Activated T-helper 1 cell treated with Interleukin-2 at 50 U/mL for 16 hours (primary cell): ENCODE results near the gene IPP.
"Not testable (repeated sequence)": the region's sequence is repeated elsewhere in the genome, so short reads cannot be mapped to it uniquely, and the experiment has no call there.

ENCODE experiments used
- DNase-seq: peaks from one replicate; pipeline ENCODE4 v3.0.0-alpha.2; 2020; ENCODE audit warnings: low read depth

IPP gene

DNA sequence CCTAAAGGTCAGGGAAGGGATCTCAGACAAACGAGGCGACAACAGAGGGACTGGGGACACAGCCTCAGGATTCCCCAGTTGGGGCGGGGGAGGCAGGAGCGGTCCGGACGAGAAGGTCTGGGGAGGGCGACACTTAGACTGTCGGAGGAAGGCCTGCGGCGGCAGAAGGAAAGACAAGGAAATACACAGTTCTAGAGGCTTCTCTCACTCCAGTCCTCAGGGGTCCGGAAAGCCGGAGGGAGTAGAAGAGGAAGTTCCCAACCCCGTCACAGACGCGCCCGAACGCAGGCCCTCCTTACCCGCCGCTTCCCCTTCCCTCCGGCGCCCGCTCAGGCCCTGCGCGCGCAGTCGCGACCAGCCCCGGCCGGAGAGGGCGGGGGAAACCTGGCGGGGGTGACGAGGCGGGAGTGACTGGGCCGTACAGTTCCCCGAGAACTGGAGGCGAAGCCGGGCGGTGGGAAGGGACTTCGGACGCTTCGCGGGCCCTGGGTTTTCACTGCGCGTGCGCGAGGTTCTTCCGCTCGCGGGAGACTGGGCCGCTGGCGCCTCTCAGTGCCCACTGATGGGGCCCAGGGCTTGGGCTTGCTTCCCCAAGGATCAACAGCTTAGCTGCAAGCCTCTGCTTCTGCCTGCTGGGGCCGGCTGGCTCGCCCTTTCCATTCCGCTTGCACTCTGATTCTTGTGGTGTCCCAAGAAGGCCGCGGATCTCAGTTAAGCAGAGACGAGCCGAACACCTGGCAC, at the start of gene IPP:
TSS of gene IPP (minus strand) at position 356 of the 741 bp plus-strand sequence. CDS start 4,242 bp downstream, outside the sequence.
- DNase-seq: peak; percentile 84

DNA sequence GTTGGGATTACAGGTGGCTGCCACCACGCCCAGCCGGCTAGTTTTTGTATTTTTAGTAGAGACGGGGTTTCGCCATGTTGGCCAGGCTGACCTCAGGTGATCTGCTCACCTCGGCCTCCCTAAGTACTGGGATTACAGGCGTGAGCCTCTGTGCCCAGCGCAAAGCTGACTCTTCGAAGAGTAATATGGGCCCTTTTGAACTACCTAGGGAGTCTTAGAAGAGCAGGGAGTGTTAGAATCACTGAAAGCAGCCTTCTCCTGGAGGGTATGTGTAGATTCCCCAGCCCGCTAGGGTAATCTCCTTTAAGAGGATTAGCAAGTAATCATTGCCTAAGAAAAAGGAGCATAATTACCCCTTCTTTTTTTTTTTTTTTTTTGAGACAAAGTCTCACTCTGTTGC, 46.5 kb upstream of the IPP start:
- DNase-seq: no peak

DNA sequence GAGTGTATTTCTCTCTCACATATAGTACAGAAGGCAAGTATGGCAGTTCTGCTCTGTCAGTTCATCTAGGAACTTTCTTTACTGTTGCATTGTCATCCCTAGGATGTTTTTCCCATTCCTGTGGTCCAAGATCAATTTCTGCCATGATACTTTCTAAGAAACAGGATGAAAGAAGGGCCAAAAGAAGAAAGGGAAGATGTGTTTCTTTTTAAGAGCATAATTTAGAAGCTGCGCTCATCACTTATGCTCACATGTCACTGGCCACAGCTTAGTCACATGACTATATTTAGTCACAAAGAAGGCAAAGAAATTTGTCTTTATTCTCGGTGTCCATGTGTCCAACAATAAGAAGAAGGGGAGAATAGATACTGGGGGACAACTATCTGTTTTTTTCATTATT, 45.9 kb upstream of the IPP start:
- DNase-seq: no peak

DNA sequence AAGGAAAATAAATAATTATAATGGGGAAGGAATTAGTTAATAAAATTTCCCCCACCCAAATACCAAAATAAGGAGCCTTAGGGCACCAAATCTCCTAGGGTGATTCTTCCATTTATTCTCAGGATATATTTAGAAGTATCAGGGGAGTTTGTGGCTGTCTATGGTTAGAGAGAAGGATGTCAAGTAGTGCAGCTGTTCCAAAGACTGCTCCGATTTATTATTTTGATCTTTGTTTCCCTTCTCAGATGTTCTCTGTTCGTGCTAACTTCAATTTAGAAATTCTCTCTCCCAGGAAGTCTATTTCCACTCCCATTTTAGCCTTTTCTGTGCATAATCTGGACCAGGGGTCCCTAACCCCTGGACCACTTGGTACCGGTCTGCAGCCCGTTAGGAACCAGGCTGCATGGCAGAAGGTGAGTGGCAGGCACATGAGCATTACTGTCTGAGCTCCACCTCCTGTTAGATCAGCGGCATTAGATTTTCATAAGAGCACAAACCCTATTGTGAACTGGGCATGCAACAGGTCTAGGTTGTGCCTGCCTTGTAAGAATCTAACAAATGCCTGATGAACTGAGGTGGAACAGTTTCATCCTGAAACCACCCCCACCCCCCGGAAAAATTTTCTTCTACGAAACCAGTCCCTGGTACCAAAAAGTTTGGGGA, 43.6 kb upstream of the IPP start:
- DNase-seq: no peak

DNA sequence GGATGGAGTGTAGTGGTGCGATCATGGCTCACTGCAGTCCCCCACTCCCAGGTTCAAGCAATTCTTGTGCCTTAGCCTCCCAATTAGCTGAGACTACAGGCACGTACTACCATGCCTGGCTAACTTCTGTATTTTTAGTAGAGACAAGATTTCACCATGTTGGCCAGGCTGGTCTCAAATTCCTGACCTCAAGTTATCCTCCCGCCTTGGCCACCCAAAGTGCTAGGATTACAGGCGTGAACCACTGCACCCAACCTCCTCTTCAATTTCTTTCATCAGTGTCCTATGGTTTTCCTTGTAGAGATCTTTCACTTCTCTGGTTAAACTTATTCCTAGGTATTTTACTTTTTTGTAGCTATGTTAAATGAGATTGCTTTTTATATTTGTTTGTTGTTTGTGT, 42.3 kb upstream of the IPP start:
- DNase-seq: no peak

DNA sequence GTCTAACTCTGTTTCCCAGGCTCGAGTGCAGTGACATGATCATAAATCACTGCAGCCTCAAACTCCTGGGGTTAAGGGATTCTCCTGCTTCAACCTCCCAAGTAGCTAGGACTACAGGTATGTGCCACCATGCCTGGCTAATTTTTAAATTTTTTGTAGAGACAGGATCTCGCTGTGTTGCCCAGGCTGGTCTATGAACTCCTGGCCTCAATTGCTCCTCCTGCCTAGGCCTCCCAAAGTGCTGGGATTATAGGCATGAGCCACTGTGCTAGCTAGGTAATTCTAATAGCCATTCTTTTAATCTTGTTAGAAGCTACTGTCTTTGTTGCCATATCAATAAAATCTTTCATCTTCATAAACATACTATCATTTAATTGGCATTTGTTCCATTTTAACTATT, 39.1 kb upstream of the IPP start:
- DNase-seq: no peak

DNA sequence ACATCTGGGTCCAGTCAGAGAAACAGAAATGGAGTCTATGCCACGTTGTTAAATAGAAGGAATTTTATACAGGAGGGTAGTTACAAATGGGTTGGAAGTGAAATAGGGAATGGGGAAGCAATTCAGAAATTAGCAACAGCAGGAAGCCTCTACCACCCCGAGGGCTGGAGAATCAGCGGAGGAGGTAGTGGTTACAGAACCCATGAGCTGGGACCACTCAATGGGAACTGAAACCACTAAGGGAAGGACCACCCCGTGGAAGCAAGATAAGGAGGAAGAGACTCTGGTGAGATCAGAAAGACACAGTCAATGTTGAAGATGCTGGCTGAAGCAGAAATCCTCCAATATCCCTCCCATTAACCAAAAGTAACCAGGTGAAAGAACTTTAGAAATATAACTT, 37.5 kb upstream of the IPP start:
- DNase-seq: no peak

DNA sequence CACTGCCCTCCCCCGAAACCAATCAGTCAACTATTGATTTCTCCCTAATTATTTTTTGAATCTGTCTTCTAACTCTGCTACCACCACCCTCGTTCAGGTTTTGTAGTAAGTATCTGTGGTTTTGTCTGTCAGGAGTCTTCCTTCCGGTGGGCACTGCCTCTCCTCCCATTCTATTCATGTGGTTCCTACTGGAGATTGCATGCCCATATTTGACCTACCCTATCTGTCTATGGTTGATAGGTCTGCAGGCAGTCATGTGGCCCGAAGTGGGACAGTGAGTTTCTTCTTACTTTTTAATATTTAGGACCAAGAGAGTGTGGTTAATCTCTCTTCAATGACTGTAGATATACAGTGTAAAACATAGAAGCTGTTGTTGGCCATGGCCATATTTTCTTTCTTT, 35.1 kb upstream of the IPP start:
- peak; percentile 10 for DNase-seq

DNA sequence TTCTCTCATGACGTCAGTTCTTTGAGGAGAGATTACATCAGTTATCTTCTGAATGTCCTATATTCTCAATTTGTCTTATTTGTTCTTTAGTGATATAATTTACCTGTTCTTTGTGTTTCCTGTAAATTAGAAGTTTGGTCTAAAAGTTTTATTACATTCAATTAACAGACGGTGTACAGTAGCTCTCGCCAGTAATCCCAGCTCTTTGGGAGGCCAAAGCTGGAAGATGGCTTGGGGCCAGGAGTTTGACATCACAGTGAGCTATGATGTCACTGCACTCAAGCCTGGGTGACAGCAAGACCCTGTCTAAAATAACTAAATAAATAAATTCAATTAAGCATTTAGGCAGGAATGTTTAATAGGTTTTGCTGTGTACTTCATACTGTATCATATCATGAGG, 25.3 kb upstream of the IPP start:
- no peak for DNase-seq

DNA sequence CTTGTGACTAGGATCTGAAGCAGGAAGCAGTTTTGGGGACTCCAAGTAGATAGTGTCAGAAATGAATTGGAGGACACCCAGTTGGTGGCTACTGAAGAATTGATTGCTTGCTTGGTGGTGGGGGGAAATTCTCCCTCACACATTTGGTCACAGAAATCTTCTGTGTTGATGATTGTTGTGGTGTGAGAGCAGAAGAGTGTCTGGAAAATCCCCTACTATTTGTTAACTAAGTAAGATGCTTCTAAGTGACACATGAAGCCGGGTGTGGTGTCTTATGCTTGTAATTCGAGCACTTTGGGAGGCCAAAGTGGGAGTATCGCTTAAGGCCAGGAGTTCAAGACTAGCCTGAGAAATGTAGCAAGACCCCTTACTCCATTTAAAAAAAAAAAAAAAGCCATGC, 22.5 kb upstream of the IPP start:
- no peak for DNase-seq

DNA sequence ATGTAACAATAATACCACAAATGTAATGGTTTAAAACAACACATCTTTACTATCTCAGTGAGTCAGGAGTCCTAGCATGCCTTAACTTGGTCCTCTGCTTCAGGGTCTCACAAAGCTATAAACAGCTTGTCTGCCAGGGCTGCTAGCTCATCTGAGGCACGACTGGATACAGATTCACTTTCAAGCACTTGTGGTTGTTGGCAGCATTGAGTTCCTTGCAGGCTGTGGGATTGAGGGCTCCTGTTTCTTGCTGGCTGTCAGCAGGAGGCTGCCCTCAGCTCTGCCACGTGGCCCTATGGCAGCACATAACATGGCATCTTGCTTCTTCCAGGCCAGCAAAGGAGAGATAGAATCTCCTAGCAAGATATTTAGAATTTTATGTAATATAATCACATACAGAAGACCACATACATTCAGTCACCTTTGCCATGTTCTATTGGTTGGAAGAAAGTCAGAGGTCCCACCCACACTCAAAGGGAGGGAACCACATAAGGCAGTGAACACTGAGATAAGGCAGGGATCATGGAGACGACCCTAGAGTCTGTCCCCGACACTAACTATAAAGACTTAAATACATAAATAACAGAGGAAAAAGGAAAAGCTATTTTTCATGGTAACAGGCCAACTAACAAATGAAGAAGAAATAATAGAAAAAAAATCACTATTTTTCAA, 18.9 kb upstream of the IPP start:
- no peak for DNase-seq

DNA sequence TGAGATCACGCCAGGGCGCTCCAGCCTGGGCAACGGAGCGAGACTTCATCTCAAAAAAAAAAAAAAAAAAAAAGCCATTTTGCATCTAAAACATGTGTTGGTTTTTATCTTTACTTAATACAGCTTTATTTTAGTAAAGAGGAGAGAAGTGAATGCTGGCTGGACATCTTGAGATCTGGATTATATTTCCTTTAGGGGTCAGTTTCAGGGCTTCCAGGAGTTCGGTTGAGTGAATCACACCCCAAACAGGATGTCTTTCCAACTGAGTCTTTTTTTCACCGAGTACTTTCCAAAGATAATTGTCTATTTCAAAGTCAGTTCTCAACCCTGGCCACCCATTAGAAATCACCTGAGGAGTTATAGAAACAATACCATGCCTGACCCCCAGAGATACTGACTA, 16.6 kb upstream of the IPP start:
- DNase-seq: no peak

DNA sequence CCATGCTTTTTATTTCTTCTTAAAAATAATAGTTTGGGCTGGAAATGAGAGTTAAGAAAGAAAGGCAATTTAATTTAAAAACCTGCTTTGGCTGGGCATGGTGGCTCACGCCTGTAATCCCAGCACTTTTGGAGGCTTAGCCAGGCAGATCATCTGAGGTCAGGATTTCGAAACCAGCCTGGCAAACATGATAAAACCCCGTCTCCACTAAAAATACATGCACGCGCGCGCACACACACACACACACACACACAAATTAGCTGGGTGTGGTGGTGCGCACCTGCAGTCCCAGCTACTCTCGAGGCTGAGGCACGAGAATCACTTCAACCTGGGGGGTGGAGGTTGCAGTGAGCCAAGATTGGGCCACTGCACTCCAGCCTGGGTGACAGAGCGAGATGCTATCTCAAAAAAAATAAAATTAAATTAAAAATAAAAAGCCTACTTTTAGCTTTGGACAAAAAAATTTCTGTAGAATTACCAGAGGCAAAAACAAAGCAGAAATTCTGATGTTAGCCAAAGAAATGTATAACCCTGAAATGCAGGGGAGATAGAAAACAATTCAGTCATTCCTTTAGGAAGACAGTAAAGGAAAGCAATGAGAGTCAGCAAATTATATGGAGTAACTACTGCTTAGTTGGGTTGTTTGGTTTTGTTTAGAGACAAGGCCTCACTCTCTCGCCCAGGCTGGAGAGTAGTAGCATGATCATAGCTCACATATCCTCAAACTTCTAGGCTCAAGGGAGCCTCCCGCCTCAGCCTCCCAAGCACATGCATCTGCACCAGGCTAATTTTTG, 15.7 kb upstream of the IPP start:
- no peak for DNase-seq

DNA sequence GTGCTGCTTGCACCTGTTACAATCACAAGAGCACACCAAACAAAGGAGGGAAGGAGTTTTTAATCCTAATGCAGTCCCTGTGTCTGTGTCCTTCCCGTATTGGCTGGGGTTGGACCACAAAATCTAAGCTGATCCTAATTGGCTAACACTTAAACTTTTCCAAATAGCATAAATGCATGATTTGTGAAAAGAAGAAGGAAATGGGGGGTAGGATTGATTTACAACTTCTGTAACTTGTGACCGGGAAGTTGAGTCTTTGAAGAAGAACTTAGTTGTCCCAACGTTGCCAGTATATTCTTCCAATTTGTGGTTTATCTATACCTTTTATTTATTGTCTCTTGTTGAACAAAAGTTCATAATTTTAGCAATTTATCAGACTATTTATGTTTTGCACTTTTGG, 11.8 kb upstream of the IPP start:
- no peak for DNase-seq

DNA sequence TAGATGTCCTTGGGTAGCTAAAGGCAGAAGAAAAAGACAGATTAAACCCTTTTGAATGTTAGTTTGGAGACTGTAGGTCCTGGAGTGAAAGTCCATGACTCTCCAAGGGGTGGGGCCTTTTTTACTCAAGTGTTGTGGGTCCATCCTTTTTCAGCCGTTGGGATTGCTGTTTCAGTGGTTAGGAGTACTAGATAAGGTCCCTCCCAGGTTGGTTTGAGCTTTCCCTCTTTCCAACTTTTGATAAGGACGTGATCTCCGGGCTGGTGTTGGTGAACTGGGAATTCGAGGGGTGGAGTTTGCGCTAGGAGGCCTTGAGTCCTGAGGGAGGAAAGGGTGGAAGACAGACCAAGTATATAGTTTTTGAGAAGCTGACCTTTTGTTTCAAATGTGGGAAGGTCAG, 5.2 kb upstream of the IPP start:
- DNase-seq: no peak

DNA sequence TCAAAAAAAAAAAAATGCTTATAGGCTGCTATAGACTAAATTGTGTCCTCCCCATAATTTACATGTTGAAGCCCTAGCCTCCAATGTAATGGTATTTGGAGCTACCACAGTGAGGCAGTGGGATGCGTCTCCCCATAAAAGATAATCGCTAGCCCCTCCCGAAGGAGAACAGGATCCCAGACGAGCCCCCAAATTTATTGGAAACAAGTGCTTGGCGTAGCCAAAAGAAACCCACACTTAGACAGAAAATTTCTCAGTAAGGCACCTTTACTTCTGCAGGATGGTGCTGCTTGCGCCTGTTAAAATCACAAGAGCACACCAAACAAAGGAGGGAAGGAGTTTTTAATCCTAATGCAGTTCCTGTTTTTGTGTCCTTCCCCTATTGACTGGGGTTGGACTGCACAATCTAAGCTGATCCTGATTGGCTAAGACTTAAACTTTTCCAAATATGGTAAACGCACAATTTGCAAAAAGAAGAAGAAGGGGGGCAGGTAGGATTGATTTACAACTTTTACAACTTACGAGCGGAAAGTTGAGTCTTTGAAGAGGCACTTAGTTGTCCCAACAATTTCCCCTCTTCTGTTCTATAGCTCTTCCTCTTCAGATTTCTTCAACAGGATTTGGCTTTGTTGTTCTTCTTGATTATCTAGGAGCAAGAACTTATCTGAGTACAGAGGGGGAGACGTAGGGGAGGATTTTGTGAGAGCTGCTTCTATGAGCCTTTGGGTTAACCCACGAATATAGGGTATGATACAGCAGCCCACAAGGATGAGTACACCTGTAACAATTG, 3.0 kb upstream of the IPP start:
- no peak for DNase-seq

DNA sequence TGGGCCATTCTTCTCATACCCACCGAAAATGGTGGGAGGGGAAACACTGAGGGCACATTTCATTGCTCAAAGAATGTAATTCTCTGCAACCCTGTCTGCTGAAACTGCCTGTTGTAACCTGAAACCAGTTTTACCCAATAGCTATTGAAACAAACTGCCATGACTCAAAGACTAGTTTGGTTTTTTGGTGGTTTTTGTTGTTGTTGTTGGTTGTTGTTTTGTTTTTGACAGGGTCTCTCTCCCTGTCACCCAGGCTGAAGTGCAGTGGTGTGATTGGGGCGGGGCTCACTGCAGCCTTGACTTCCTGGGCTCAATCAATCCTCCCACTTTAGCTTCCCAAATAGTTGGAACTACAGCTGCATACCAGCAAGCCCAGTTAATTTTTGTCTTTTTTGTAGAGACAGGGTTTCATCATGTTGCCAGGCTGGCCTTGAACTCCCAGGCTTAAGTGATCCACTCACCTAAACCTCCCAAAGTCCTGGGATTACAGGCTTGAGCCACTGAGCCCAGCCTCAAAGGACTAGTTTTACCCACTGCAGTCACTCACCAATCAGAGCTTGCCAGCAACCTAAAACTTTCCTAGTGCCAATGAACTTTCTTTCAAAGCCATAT, 2.1 kb upstream of the IPP start:
- no peak for DNase-seq

DNA sequence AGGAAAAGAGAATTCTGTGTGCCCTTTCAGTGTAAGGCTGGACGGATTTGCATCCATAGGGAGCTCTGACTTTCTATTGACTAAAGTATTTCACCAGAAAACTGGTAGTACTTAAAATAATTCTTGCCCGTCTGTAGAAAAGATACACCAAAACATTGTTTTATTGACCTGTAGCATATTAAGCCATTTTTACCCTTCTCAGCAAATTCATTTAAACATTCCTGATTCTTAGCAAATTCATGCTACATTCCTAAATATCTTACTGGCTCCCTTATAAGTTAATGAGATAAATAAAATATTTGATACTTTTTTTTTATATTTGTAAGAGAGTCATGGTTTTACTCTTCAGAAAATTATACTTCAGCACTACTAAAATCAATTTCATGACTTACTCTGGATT, 1.6 kb upstream of the IPP start:
- no peak for DNase-seq

DNA sequence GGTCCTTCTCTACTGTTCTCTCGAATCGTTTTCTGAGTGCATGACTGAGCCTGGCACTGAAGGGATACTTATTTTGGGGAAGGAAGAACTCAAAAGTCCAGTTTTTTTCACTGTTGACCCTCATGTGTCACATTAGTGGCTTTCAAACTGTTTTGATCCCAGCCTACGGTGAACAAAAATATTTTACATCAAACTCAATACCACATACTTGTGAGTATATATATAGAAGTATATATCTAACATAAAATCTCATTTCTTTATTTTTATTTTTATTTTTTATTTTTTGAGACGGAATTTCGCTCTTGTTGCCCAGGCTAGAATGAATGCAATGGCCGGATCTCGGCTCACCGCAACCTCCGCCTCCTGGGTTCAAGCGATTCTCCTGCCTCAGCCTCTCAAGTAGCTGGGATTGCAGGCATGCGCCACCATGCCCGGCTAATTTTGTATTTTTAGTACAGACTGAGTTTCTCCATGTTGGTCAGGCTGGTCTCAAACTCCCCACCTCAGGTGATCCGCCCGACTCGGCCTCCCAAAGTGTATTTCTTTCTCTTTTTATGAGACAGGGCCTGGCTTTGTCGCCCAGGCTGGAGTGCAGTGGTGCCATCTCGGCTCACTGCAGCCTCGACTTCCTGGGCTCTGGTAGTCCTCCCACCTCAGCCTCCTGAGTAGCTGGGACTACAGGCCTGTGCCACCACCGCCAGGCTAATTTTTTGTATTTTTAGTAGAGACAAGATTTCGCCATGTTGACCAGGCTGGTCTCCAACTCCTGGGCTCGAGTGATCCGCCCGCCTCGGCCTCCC, 786 bp upstream of the IPP start:
- DNase-seq: not testable (repeated sequence)

DNA sequence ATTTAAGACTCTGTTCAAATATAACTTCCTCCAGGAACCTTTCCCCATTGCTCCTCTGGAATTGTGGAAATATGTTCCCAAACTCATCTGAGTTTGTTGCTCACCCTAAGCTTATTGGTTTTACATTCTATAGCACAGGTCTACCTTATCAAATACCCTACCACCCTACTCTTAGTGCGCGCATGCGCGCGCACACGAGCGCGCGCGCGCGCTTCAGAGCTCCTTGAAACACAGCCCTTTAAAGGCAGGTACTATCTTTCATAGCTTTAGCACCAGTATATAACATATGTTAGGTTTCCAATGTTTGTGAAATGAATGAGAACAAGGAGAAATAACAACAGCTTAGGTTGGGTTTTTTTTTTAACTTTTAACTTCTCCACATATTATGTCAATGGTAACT, 3.5 kb downstream of the IPP start:
- no peak for DNase-seq
